GM12875 (cell line): ENCODE measurements around the gene TMEM229A.
"Not testable (repeated sequence)": the region's sequence is repeated elsewhere in the genome, so short reads cannot be mapped to it uniquely, and the experiment has no call there.

Source experiments
- H3K4me3 ChIP-seq: one replicate; pipeline ENCODE4 v1.5.1; 2011; ENCODE audit warnings: low read depth, low read length, control low read depth
- CTCF ChIP-seq: IDR thresholded peaks from 2 replicates; pipeline ENCODE4 v1.5.1; 2011; ENCODE audit warnings: low read depth, mild to moderate bottlenecking, control low read depth, inconsistent platforms, low read length, moderate library complexity, borderline replicate concordance; ENCODE audit not compliant: insufficient read depth

The TMEM229A gene

GRCh38 chr7:124022551-124022950 is 10.3 kb downstream of the TMEM229A start:
- H3K4me3 ChIP-seq = no peak overlapping the region
- TF ChIP-seq CTCF = no peak

DNA sequence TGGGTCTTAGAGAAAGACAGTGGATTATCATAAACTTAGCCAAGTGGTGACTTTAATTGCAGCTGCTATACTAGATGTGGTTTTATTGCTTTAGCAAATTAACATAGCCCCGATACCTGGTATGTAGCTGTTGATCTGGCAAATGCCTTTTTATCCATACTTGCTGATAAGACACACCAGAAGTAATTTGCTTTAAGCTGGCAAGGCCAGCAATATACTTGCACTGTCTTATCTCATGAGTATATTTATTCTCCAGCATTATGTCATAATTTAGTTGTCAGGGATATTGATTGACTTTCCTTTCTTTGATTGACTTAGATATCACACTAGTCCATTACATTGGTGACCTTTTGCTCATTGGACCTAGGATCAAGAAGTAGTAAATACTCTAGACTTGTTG is 12.8 kb downstream of the TMEM229A start:
- TF ChIP-seq CTCF = no peak

GRCh38 chr7:124013306-124013705 is 19.6 kb downstream of the TMEM229A start:
- TF ChIP-seq CTCF = no peak
- H3K4me3 ChIP-seq = no peak overlapping the region

More for the DNA sequence above, 12.8 kb downstream of the TMEM229A start:
- H3K4me3 ChIP-seq = no peak overlapping the region

DNA sequence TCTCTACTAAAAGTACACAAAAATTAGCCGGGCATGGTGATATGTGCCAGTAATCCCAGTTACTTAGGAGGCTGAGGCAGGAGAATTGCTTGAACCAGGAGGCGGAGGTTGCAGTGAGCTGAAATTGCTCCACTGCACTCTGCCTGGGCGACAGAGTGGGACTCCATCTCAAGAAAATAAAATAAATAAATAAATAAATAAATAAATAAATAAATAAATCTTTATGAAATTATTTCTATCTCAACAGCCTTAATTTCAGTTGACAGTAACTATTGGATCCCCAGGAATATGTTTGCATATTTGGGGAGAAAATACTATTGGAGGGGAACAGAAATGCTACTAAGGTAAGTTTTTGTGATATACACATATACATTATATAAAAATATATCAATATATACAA is 20.0 kb downstream of the TMEM229A start:
- no peak overlapping the region for H3K4me3 ChIP-seq
- TF ChIP-seq CTCF = no peak

DNA sequence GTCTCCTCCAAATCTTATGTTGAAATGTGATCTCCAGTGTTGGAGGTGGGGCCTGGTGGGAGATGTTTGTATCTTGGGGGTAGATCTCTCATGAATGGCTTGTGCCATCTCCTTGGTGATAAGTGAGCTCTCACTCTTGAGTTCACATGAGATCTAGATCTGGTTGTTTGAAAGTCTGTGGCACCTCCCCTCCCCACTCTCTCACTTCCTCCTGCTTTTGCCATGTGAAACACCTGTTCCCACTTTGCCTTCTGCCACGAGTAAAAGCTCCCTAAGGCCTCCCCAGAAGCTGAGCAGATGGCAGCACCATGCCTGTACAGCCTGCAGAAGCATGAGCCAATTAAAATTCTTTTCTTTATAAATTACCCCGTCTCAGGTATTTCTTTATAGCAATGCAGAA is 23.5 kb downstream of the TMEM229A start:
- no peak overlapping the region for H3K4me3 ChIP-seq
- no peak for TF ChIP-seq CTCF

GRCh38 chr7:124008296-124008695 is 24.6 kb downstream of the TMEM229A start:
- not testable (repeated sequence) for H3K4me3 ChIP-seq

- no peak overlapping the region for H3K4me3 ChIP-seq
- no peak for TF ChIP-seq CTCF
These were observed 33.2 kb downstream of the TMEM229A start for GRCh38 chr7:123999703-124000102.

GRCh38 chr7:123998921-123999320 is 33.9 kb downstream of the TMEM229A start:
- no peak for TF ChIP-seq CTCF

More at GRCh38 chr7:123998921-123999320, 33.9 kb downstream of the TMEM229A start:
- H3K4me3 ChIP-seq = no peak overlapping the region
